ENCODE results near the gene SPECC1.

DNA sequence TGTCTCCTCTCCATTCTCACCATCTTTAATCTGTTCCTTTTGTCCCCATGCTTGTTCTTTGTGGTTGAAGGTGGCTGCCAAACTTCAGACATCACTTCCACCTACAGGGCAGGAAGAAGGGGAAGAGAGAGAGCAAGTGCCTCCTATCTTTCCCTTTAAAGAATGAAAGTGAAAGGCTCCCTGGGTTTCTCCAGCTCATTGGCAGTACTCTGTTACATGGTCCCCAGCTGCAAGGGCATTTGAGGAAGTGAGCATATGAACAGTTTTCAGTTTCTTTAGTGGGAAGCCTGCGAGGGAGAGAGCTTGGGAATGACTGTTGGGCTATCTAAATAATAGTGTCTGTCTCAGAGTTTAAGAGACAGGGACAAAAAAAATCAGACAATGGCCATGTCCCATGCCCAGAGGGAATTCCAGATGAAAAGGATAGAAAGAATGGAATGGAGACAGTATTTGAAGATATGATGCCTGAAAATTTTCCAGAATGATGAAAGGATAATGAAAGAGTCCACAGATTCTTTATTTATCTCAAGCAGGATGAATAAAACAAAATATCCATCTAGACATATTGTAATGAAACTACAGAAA lies 298.3 kb downstream of the SPECC1 start:
- TF ChIP-seq, protein P1, sequence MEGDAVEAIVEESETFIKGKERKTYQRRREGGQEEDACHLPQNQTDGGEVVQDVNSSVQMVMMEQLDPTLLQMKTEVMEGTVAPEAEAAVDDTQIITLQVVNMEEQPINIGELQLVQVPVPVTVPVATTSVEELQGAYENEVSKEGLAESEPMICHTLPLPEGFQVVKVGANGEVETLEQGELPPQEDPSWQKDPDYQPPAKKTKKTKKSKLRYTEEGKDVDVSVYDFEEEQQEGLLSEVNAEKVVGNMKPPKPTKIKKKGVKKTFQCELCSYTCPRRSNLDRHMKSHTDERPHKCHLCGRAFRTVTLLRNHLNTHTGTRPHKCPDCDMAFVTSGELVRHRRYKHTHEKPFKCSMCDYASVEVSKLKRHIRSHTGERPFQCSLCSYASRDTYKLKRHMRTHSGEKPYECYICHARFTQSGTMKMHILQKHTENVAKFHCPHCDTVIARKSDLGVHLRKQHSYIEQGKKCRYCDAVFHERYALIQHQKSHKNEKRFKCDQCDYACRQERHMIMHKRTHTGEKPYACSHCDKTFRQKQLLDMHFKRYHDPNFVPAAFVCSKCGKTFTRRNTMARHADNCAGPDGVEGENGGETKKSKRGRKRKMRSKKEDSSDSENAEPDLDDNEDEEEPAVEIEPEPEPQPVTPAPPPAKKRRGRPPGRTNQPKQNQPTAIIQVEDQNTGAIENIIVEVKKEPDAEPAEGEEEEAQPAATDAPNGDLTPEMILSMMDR (IDR thresholded peaks at IDR 0.05; ENCODE audit: low read depth, low read length, poor library complexity, severe bottlenecking) = no peak
- no peak for TF ChIP-seq EZH2phosphoT487 (IDR thresholded peaks at IDR 0.05; ENCODE audit: borderline replicate concordance, low read length)
